DMS114 treated with DMSO at 0.1 percent for 48 hours (cell line): ENCODE measurements around the gene TF.
"Not testable (repeated sequence)": the region's sequence is repeated elsewhere in the genome, so short reads cannot be mapped to it uniquely, and the experiment has no call there.

Source experiments
- DNase-seq: peaks from one replicate; lab custom pipeline; 2025; ENCODE audit not compliant: unreplicated experiment; lab: John Stamatoyannopoulos, UW

The TF gene

GRCh38 chr3:133745981-133746711 is at the start of gene TF:
TF (plus strand) TSS chr3:133746393; CDS start chr3:133746441, 48 bp downstream.
- DNase-seq, result no peak

GRCh38 chr3:133697960-133698359 is 48.2 kb upstream of the TF start:
- no peak for DNase-seq

DNA sequence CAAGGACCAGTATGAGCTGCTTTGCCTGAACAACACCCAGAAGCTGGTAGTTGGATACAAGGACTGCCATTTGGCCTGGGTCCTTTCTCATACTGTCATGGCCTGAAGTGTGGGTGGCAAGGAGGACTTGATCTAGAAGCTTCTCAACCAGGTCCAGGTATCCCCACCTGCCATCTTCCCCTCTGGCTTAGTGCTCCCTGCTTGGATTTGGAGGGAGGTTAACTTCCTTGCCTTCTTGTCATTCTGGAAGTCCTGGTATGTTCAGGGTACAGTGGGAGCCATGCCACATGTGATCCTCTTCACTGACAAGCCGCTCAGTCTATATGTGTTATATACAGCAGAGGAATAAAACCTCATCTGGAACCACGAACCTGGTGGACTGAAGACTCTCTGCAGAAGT is 46.7 kb upstream of the TF start:
- no peak for DNase-seq

GRCh38 chr3:133699903-133700302 is 46.3 kb upstream of the TF start:
- DNase-seq, result no peak

DNA sequence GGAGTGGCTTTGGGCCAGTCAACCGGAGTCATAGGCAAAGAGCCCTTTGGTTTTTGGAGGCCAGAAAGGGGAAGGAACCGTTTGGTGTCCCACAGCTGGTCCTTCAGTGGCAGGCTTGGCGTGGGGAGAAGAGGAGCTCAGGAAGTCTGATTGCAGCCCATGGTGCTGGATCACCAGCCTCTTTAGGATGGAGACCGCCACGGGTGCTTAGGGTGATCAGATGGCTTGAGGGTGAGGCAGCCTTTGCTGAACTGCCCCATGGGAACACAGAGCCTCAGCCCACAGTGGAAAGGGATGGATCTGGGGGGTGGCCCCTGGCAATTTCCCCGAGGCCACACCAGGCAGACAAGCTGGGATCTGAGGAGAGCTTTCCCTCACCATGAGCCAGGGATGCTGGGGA is 45.8 kb upstream of the TF start:
- no peak for DNase-seq

DNA sequence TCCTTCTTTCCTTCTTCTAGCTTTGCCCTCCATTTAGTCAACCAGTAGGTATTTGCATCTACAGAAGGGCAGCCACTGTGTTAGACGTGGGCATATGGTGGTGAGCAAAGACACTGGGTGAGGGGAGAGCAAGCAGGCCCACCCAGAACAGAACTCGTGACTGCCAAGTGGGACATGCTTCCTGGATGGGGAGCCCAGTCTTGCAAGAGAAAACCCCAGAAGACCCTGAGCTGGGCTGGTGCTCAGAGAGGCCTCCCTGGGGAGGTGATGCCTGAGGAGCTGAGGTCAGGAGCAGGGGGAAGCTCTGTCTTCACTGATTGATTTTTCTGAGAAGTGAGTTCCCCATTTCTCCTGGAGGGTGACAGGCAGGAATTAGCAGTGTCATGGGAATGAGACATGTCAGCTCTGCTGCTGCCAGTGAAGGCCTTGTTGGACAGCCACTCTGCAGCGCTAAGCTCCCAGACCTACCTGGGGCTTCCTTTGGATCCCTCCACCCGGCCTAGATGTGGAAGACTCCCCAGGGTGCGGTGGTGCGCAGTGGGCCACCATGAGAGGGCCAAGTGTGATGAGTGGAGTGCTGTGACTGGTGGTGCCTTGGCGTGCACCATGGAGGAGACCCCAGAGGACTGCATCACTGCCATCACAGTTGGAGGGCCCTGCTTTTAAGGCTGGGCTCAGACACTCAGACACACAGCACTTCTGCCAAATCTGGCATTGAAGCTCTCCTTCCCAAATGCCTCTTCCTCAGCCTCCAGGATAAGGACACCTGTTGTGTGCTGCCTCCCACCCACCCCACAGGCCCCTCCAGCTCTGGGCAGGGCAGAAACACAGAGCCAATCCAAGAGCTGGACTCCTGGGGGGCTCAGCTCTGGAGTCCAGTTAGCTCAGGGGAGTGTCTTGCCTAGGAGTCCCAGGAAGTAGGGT is 44.5 kb upstream of the TF start:
- DNase-seq, result no peak

GRCh38 chr3:133703915-133704314 is 42.3 kb upstream of the TF start:
- DNase-seq, result no peak

GRCh38 chr3:133706033-133706432 is 40.2 kb upstream of the TF start:
- DNase-seq, result no peak

DNA sequence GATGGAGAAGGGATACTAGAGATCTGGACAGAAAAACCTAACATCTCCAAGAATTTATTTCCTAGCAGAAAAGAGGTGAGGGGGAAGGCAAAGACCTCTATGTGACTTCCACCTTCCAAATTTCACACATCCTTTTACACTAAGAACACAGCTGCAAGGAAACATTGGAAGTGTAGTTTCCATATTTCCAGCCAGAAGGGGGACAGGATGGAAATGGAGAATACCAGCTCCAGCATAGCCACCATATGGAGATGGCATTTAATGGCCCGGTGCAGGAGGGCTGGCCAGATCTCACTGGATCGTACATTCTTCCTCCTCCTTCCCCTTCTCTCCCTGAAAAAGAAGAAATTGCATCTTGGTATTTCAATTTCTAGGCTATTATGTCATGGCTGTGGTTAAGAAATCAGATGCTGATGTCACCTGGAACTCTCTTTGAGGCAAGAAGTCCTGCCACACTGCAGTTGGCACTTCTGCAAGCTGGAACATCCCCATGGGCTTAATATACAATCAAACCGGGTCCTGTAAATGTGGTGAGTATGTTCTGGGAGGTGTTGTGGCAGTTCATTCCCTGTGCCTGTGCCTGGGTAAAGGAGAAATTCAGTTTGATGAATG is 36.9 kb upstream of the TF start:
- DNase-seq, result no peak

DNA sequence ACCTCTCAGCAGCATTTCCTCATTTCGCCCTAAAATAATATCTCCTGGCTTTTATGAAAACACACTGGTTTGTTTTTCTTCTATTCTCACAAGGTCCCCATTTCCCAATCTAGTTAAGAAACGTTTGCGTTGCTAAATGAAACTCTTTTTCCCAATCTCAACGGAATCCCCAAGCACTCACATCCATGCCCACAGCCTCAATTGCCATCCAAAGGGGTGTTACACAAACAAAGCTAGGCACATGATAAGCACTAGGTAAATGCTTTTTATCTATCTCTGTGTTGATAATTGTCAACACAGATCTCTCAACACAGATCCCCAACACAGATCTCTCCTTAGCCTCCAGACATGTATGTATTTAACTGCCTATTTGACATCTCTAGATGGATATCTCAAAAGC is 35.2 kb upstream of the TF start:
- DNase-seq, result no peak

DNA sequence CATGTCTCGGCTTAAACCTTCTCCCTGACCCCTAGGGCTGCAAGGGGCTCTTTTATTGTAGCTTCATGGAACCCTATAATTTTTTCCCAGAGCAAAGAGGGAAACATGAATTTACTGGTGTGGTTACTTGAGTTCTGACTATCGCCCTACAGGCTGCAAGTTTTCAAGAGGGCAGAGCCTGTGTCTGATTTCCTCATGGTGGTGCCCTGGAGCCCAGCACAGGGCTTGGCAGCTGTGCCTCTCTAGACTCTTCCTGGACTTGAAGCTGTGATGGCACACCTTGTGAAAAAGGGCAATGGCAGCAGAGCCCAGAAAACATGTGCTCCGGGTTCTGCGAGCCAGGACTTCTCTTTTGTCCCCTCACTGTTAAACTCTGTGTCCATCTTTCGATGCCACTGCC is 34.2 kb upstream of the TF start:
- no peak for DNase-seq

DNA sequence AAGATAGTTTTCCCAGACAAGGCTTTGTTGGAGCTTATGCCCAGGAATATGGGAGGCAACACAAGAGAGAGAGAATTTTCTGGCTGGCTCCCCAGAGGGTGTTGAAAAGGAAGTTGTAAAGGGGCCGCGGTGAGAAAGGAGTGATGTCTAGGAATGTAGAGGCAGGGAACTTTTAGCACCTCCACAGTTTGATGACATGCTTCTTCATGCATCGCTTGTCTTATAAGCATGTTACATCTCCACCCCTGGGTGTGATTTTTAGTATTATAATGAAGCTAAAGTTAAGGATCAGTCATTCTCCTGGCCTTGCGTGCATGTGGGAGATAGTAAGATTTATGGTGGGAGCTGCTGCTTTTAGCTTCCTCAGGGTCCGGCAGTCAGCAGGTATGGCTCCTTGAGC is 32.8 kb upstream of the TF start:
- no peak for DNase-seq

DNA sequence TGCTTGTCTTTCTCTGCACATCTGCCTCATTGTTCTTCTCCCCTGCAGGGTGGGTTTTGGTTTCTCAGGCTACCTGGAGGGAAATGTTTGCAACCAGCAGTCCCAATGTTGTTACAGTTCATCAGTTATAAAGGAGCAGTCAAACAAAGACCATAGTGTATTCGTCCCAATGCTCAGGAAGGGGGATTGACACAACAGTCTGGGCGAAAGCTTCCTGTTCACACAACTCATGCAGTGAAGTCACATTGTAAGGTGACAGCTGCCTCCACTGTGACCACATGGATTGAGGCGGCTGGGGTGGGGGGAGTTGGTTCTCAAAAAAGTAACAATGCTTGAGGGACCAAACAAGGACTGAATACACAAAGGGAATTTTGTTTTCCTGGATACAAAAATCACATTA is 28.8 kb upstream of the TF start:
- no peak for DNase-seq

DNA sequence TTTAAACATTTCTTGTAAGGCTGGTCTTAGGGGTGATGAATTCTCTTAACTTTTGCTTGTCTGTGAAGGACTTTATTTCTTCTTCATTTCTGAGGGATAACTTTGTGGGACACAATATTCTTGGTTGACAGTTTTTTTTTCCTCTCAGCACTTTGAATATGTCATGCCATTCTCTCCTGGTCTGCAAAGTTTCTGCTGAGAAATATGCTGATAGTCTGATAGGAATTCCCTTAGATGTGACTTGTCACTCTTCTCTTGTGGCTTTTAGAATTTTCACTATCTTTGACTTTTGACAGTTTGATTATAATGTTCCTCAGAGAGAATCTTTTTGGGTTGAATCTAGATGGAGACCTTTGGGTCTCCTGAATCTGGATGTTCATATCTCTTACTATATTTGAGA is 23.3 kb upstream of the TF start:
- DNase-seq, result no peak

DNA sequence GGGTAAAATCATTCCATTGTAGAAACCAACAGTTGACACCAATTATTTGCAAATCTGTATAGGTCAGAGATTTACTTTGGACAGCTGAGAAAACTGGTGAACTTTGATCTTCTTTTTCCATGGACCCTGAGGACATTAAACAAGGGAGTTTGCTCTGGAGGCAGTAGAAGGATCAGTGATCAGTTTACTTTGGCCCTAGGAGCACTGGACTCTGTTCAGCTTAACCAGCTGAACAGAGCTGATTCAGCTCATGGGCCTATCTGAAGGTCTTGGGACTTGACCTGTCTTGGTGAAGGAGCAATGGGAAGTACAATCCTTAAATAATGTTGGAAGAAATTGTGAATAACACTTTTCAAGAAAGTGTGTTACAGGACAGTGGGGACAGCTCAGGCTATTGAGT is 15.2 kb upstream of the TF start:
- DNase-seq, result no peak

DNA sequence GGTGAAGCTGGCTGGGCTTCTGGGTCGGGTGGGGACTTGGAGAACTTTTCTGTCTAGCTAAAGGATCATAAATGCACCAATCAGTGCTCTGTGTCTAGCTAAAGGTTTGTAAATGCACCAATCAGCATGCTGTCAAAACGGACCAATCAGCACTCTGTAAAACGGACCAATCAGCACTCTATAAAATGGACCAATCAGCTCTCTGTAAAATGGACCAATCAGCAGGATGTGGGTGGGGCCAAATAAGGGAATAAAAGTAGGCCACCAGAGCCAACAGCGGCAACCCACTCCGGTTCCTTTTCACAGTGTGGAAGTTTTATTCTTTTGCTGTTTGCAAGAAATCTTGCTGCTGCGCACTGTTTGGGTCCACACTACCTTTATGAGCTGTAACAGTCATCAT is 14.0 kb upstream of the TF start:
- not testable (repeated sequence) for DNase-seq

DNA sequence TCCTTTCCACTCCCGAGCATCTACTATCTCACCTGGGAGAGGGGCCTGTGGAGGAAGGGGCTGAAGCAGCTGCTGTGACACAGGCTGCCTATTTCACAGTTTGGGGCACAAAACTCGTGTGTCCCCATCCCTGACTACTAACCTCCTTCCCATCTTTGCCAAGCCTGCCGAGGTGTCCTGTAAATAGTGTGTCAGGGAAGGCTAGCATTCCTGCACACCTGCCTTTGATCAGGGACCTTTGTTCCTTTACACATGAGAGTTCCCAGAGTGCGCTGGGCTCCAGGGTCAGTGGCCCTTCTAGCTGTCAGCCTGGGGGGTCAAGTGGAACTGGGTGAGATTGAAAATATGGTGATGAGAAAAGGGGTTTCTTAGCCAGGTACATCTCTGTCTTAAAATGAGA is 13.0 kb upstream of the TF start:
- no peak for DNase-seq

GRCh38 chr3:133734305-133734704 is 11.9 kb upstream of the TF start:
- no peak for DNase-seq

GRCh38 chr3:133742351-133743091 is 3.7 kb upstream of the TF start:
- DNase-seq, result no peak

DNA sequence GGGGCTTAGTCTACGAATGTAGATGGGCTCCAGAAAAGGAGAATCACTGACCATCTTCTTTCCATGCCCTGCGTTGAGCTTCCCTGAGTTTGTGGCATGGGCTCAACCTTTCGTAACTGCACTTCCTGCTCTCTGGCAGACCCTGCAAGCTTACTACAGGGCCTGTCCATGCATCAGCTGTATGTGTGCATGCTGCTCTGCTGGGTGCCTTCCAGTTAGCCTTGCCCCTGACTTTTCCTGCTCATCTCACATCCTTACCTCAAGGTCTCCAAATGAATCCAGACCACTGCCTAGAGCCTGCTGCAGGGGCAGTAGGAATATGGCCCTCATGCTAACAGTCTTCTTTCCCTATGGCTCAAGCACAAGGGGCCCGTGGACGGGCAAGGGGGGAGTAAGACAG is 2.0 kb upstream of the TF start:
- no peak for DNase-seq

DNA sequence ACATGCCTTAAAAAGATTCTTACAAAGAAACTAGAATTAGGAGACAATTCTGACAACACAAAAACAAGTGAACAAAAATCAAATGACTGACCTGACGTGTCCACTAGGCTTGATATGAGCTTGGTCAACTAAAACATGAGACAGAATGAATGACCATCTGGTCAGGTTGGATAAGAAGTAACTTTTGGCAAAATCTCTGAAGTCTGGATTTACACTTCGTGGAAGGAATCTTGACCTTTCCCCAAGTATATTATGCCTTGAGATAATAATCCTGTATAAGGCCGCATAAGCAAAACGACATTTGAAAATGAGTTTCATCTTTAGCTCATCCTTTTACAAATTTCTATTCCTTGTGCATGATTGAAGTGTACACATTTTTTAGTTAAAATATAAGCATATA is 1.1 kb upstream of the TF start:
- no peak for DNase-seq
